ENCODE results near the gene RAB34. TPM values are rescaled to one million over a fixed set of nuclear protein-coding genes. Genes with fewer than 3 reads are reported as not detected.

RAB34 gene
- total and polyA plus RNA-seq, 9 of the 15 experiments (the other 6 are each of a cell fraction or from before 2014, with no cell fraction given) = 0.07 to 3.8 (median 0.46) TPM; not detected in 1

DNA sequence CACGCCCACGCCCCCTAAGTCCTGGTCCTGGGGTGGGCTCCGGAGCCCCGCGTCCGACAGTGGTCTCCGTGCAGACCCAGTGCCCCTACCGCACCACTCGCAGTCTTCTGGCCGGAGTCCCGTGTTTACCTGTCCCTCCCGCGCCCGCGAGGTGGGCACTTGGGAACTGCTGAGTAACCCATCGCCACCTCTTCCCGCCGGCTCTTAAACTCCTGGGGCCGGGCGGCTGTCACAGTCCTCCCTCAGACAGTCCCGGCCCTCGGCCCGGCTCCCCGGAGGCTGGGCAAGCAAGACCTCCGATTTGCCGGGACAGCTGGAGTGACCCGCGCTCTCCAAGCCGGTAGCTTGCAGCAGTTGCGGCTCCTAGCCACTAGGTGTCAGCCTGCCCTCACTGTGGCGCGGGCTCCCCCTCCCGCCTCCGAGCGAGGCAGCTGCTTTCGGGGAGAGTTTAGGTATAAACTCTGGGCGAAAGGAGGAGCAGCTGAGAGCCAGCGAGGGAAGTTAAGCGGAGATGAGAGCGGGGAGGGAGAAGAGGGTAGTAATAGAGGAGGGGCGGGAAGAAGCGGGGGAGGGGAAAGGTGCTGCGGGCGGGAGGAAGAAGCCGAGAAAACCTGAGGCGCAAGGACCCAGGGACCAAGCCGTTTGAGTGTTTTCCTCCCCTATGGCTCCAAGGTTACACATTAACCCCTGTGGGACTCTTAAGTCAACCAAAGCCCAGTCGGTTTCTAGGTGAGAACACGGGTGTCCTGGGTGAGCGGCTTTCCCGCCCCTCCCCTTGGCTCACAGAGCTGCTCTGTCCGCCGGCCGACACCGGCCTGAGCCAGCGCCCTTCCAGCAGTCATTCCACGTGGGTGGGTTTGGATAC lies 9.2 kb upstream of the RAB34 start (continued):
- TF ChIP-seq NFE2 (IDR thresholded peaks at IDR 0.05; ENCODE audit: low read depth) (no peak; the same call in 1 of the 2 replicates), RBFOX2 (IDR thresholded peaks at IDR 0.05; ENCODE audit: low read depth, low read length) (peak; percentile 65), ZNF764 (CRISPR knock-in tag; IDR thresholded peaks at IDR 0.05; ENCODE audit: low read depth) (no peak), POLR3G (IDR thresholded peaks at IDR 0.05; ENCODE audit: extremely low read depth, insufficient read length, insufficient replicate concordance) (no peak), CXXC5 (CRISPR knock-in tag; IDR thresholded peaks at IDR 0.05) (peak; percentile 21; the same call in 1 of the 2 replicates), XRCC5 (IDR thresholded peaks at IDR 0.05; ENCODE audit: low read depth, low read length) (peak; percentile 88), PTBP1 (IDR thresholded peaks at IDR 0.05; ENCODE audit: low read depth, low read length) (0 out of 2 replicates have a peak, but pooled peaks have one; percentile 13), STAG1 (CRISPR knock-in tag; IDR thresholded peaks at IDR 0.05; ENCODE audit: borderline replicate concordance) (peak; percentile 91), SAFB (IDR thresholded peaks at IDR 0.05; ENCODE audit: borderline replicate concordance, low read depth, low read length) (0 out of 2 replicates have a peak, but pooled peaks have one; percentile 30), ZNF668 (CRISPR knock-in tag; IDR thresholded peaks at IDR 0.05) (no peak), MCM7 (IDR thresholded peaks at IDR 0.05) (no peak), NR1H2 (CRISPR knock-in tag; IDR thresholded peaks at IDR 0.05) (0 out of 2 replicates have a peak, but pooled peaks have one; percentile 73), ZFPM2 (CRISPR knock-in tag; IDR thresholded peaks at IDR 0.05) (0 out of 2 replicates have a peak, but pooled peaks have one; percentile 12), MEF2D (tag; conservative IDR thresholded peaks at IDR 0.05; ENCODE audit: low read depth) (no peak; the same call in 1 of the 2 replicates), ARID2 (IDR thresholded peaks at IDR 0.05) (peak; percentile 98), ZNF695 (CRISPR knock-in tag; IDR thresholded peaks at IDR 0.05) (no peak), SETDB1 (IDR thresholded peaks at IDR 0.05; ENCODE audit: low read length) (no peak), SIN3A (IDR thresholded peaks at IDR 0.05; ENCODE audit: borderline replicate concordance in 2 of 2, control insufficient read depth in 1 of 2, low read depth in 2 of 2, low read length in 2 of 2) (peak; percentile 64 to 97; a peak in 3 of 4 replicates), SP2 (IDR thresholded peaks at IDR 0.05; ENCODE audit: extremely low read depth, low read depth, low read length, poor library complexity, severe bottlenecking) (no peak), SREBF1 (IDR thresholded peaks at IDR 0.05; ENCODE audit: borderline replicate concordance, low read depth, low read length) (peak; percentile 57; the same call in 1 of the 2 replicates), ZNF12 (CRISPR knock-in tag; IDR thresholded peaks at IDR 0.05) (peak; percentile 54; the same call in 1 of the 2 replicates), ZNF79 (CRISPR knock-in tag; IDR thresholded peaks at IDR 0.05; ENCODE audit: low read depth) (no peak), ATF1 (CRISPR knock-in tag; IDR thresholded peaks at IDR 0.05) (no peak), ATF1 (tag; IDR thresholded peaks at IDR 0.05) (peak; percentile 56)
- TF ChIP-seq, protein P1, sequence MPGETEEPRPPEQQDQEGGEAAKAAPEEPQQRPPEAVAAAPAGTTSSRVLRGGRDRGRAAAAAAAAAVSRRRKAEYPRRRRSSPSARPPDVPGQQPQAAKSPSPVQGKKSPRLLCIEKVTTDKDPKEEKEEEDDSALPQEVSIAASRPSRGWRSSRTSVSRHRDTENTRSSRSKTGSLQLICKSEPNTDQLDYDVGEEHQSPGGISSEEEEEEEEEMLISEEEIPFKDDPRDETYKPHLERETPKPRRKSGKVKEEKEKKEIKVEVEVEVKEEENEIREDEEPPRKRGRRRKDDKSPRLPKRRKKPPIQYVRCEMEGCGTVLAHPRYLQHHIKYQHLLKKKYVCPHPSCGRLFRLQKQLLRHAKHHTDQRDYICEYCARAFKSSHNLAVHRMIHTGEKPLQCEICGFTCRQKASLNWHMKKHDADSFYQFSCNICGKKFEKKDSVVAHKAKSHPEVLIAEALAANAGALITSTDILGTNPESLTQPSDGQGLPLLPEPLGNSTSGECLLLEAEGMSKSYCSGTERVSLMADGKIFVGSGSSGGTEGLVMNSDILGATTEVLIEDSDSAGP (CRISPR knock-in tag; IDR thresholded peaks at IDR 0.05) = peak; percentile 69
- TF ChIP-seq, protein P2, sequence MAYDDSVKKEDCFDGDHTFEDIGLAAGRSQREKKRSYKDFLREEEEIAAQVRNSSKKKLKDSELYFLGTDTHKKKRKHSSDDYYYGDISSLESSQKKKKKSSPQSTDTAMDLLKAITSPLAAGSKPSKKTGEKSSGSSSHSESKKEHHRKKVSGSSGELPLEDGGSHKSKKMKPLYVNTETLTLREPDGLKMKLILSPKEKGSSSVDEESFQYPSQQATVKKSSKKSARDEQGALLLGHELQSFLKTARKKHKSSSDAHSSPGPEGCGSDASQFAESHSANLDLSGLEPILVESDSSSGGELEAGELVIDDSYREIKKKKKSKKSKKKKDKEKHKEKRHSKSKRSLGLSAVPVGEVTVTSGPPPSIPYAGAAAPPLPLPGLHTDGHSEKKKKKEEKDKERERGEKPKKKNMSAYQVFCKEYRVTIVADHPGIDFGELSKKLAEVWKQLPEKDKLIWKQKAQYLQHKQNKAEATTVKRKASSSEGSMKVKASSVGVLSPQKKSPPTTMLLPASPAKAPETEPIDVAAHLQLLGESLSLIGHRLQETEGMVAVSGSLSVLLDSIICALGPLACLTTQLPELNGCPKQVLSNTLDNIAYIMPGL (CRISPR knock-in tag; IDR thresholded peaks at IDR 0.05) = peak; percentile 96
